Spleen (tissue), 7 donors: ENCODE results near the gene NPHS2.

ENCODE experiments used
- POLR2AphosphoS5 ChIP-seq, 3 donors: sonication (generic); formaldehyde crosslinking; IDR thresholded peaks; one replicate each; pipeline ENCODE4 v1.5.1; 2017; ENCODE audit warnings: antibody characterized with exemption in 3 of 3
- TF ChIP-seq, protein P1 (sequence below), 11 experiments: fragments of 200-600 bp in 7 of 11; fragments of 450-650 bp in 4 of 11; sonication (generic) in 4 of 11; IDR thresholded peaks in 8 of 11; conservative IDR thresholded peaks in 3 of 11; 1 replicate in 7 of 11; 2 replicates in 4 of 11; pipeline versions ENCODE4 v1.4.0 to v1.8.0; 2016 to 2021; ENCODE audit warnings: antibody characterized with exemption in 11 of 11, inconsistent platforms in 4 of 11, mild to moderate bottlenecking in 1 of 11
- donor health status: DM: no; HTN: no; CAD: no; lungs with moderate emphysema.
- donor health status: DM: no; HTN: no; CAD: no.
- donor health status: DM: no; HTN: no; CAD: no.

- TF ChIP-seq POLR2AphosphoS5 (IDR thresholded peaks at IDR 0.05): peak in 2 of 3 donors; percentile 58 to 74
- TF ChIP-seq, protein P1, sequence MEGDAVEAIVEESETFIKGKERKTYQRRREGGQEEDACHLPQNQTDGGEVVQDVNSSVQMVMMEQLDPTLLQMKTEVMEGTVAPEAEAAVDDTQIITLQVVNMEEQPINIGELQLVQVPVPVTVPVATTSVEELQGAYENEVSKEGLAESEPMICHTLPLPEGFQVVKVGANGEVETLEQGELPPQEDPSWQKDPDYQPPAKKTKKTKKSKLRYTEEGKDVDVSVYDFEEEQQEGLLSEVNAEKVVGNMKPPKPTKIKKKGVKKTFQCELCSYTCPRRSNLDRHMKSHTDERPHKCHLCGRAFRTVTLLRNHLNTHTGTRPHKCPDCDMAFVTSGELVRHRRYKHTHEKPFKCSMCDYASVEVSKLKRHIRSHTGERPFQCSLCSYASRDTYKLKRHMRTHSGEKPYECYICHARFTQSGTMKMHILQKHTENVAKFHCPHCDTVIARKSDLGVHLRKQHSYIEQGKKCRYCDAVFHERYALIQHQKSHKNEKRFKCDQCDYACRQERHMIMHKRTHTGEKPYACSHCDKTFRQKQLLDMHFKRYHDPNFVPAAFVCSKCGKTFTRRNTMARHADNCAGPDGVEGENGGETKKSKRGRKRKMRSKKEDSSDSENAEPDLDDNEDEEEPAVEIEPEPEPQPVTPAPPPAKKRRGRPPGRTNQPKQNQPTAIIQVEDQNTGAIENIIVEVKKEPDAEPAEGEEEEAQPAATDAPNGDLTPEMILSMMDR (IDR thresholded peaks at IDR 0.05 in 8 of 11, conservative IDR thresholded peaks at IDR 0.05 in 3 of 11): peak in 4 of 11 experiments; percentile 12 to 38 (median 22)
Observed at GRCh38 chr1:179586107-179586823, 10.5 kb upstream of the NPHS2 start.
